NCI-H1417 (cell line): ENCODE results near the gene ACTRT2.

Experiments
- DNase-seq, 3 experiments: peaks; one replicate each; lab custom pipeline; 2025; lab: John Stamatoyannopoulos, UW

Gene ACTRT2

DNA sequence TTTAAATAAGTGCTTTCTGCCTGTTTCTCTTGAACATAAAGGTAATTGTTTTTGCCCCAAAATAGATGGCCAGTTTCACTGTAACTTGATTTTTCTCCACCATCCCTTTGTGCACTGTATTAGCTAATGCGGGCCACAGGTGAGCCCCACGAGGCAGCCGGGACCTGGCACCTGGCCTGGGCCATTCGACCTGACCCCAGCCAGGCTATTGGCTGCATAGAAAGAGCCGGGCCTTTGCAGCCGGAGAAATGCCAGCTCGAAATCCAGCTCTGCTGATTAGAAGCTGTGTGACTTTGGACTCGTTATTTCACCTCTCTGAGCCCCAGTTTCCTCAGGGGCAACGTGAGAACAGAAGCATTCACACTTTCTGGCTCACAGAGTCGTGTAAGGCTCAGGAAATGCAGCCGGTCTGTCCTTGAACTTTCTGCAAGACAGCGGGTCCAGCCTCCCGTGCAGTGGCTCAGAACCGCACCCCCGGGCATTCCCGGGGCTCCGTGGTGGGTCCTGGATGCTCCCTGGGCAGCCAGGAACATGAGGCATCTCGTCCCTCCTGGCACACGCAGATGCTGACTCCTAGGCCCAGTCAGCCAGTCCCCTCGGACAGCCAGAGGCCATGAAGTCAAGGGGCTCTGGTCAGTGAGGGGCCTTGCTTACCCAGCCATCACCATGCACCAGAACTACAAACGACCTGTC is 37.4 kb upstream of the ACTRT2 start:
- DNase-seq = no peak

DNA sequence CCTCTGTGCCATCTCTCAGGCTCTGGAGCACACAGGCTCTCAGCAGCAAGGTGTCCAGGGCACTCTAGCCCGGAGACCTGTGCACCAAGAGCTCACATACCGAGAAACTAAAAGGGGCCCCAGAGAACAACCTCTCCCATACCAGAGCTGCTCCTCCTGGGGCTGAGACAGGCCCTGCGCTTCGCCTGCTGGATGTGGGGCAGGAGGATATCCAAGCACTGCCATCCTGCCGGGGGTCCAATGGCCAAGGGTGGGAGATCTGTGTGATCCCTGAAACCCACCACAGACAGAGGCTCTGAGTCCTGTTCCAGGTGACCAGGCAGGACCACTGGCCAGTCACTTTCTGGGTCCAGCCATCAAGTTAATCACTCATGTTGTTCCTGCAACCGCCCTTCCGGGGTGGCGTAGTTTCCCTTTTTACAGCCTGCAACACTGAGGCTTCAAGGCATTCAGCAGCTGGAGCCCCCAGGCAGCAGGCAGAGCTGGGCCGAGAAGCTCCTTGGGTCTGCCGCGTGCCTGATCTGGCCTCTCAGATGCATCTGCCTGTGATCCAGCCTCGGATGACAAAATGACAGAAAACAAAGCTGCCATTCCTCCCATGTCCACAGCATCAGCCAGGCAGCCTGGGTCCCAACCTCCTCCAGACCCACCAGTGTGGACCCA is 36.7 kb upstream of the ACTRT2 start:
- no peak for DNase-seq

GRCh38 chr1:2985067-2985561 is 36.2 kb upstream of the ACTRT2 start:
- no peak for DNase-seq

DNA sequence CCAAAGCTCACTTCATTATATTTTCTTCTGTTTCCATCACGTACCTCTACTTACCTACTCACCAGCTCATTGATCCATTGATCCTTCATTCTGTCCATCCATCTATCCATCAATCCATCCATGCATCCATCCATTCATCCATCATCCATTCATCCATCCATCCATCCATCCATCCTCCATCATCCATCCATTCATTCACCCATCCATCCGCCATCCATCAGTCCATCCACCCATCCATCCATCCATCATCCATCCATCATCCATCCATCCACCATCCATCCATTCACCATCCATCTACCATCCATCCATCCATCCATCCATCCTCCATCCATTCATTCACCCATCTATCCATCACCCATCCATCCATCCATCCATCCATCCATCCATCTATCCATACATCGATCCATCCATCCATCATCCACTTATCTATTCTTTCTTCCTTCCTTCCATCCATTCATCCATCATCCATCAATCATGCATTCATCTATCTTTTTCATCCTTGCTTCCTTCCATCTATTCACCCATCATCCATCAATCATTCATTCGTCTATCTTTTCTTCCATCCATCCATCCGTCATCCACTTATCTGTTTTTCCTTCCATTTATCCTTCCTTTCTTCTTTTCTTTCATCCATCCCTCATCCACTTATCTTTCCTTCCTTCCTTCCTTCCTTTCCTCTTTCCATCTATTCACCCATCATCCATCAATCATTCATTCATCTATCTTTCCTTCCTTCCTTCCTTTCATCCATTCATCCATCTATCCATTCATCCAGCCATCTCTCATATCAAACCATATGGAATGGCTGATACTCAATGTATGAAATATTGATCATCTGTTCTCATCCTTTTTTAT is 35.3 kb upstream of the ACTRT2 start:
- DNase-seq = no peak

- DNase-seq = no peak
Measured at GRCh38 chr1:2986549-2987305, 34.5 kb upstream of the ACTRT2 start.

GRCh38 chr1:2987773-2988172 is 33.5 kb upstream of the ACTRT2 start:
- no peak for DNase-seq

GRCh38 chr1:2988256-2988655 is 33.0 kb upstream of the ACTRT2 start:
- no peak for DNase-seq

- no peak for DNase-seq
Measured at GRCh38 chr1:2989185-2989584, 32.1 kb upstream of the ACTRT2 start.

GRCh38 chr1:2989976-2990375 is 31.3 kb upstream of the ACTRT2 start:
- no peak for DNase-seq

- DNase-seq = no peak
Measured at GRCh38 chr1:2990376-2991115, 30.7 kb upstream of the ACTRT2 start.

DNA sequence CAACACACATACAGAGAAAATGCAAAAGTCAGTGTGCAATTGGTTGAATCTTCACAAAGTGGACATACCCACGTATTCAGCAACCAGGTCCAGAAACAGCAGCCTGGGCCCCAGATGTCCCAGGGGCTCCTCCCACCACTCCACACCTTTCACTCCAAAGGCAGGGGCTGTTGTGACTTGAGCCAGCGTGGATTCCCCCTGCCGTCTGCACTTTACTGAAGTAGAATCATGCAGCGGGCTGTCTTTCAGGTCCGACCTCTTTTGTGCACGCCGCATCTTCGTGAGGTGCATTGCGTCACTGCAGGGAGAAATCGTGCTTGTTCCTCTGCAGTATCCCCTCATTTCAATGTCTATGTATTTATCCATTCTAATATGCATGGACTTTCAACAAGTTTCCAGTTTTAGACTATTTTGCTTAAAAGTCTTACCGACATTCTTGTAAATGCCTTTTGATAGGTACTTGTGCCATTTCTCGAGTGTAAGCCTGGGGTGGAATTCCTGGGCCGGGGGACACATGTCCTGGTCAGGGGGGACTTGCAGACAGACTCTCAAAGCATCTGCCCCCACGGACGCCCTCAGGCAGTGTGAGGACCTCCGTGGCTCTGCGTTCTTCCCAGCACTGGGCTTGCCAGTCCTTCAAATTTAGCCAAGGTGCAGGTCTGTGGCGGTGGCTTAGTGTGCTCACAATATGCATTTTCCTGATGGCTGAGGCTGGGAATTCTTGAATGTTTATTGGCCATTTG is 29.3 kb upstream of the ACTRT2 start:
- DNase-seq = no peak

GRCh38 chr1:2998503-2999100 is 22.7 kb upstream of the ACTRT2 start:
- no peak for DNase-seq

- DNase-seq = no peak
Measured at GRCh38 chr1:2999138-2999537, 22.1 kb upstream of the ACTRT2 start.

- no peak for DNase-seq
Measured at GRCh38 chr1:2999571-2999970, 21.7 kb upstream of the ACTRT2 start.

DNA sequence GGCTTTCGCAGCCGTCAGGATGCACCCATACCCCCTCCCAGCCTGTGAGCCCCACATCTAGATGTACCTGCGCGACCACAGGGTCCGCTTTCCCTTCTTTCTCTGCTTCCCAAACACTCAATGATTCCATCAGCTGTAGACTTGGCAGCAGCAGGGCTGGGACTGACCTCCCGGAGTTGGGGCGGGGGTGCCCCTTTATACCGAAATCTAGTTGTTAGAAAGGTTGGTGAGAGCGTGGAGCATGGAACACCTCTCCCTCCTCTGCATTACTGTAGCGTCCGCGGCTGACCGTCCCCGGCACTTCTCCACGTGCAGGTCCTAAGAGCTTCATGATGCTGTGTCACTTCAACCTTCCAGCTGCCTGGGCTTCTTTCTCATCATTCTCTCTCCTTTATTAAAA is 21.1 kb upstream of the ACTRT2 start:
- DNase-seq = no peak

GRCh38 chr1:3000671-3001470 is 20.4 kb upstream of the ACTRT2 start:
- DNase-seq = no peak

DNA sequence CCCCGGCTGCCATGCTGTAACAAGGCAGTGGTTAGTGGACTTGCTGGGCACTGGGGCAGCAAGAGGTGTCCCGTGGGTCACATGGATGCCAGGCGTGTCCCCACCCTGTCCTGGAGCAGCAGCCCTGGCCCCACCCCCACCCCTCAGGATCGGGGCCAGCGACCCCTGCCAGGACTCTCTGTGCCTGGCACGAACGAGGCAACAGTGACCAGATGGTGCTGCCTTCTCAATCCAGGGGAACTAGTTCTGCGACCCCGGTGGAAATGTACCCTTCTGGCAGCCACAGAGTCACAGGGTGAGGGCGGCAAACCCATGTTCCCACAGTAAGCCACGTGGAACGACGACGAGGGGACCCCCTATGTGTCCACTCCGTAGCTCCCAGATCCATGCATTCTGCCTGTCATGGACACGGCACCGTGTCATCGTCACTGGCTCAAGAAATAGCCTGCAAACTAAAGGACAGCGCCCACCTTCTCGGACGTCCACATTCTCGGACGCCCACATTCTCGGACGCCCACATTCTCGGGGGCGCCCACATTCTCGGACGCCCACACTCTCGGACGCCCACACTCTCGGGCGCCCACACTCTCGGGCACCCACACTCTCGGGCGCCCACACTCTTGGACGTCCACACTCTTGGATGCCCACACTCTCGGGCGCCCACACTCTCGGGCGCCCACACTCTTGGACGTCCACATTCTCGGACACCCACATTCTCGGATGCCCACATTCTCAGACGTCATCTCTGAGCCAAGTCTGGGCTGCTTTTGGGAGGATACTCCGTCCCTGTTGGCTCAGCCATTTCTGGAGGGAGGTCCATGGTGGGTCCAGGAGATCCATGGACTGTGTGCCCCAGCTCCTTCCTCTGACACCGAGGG is 19.6 kb upstream of the ACTRT2 start:
- no peak for DNase-seq

GRCh38 chr1:3002349-3003038 is 18.8 kb upstream of the ACTRT2 start:
- no peak for DNase-seq
